ENCODE measurements around the gene NR2C2AP. TPM values are rescaled to one million over a fixed set of nuclear protein-coding genes. Genes with fewer than 3 reads are reported as not detected.

Gene NR2C2AP
- total and polyA plus RNA-seq, 2 of the 4 experiments (the other 2 are of a cell fraction) = 5.4 to 9.0 TPM

DNA sequence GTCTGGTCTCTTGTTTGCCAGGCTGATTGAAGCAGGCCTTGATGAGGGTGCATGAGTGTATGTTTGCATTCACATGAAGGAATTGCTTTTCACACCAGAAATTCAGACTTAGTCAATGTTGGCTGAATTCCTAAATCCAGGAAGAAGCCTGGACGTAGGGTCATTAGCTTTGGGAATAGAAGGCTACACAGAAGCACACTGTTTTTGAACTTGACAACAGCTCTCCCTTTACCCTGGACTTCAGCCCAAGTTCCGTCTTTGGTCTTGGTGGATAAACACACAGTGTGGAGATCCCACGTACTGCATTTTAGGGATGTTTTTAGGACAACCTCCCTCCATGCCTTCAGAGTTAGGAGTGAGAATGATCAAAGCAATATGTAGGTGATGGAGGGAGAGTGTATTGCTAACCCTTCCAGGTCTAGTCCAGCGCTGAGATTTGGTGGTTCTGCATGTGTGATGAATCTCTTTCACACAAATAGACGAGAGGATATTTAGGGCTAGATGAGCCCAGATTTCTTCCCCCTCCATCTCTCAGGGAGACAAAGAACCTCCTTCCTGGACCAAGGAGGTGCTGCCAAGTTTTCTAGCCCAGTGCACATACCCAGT is 47.1 kb upstream of the NR2C2AP start:
- CTCF ChIA-PET = no interaction called here
- Histone ChIP-seq H3K4ac (ENCODE audit: low read depth, low read length) (no peak overlapping the region), H2AFZ (replicated peaks; ENCODE audit: low read length, poor library complexity) (no peak overlapping the region), H3K36me3 (ENCODE audit: control insufficient read depth, insufficient read depth, low read length) (no peaks in the 10 kb centered on the region), H3K56ac (ENCODE audit: extremely low read depth, insufficient read depth, low read length) (no peak overlapping the region), H2AK5ac (ENCODE audit: low read depth, low read length) (no peak overlapping the region), H2BK5ac (ENCODE audit: low read depth, low read length, poor library complexity, severe bottlenecking) (no peak overlapping the region), H4K8ac (ENCODE audit: low read depth in 2 of 2, low read length in 2 of 2) (no peak overlapping the region), H3K27me3 (ENCODE audit: control insufficient read depth, insufficient read depth, low read length) (peaks cover 34% of the 10 kb centered on the region), H3K4me1 (ENCODE audit: control insufficient read depth, insufficient read depth, low read length) (no peaks in the 10 kb centered on the region), H3K18ac (ENCODE audit: low read depth, low read length) (no peak overlapping the region), H3K27ac (ENCODE audit: insufficient read depth, low read length) (no peak overlapping the region), H2BK120ac (ENCODE audit: low read depth, low read length) (no peak overlapping the region), H3K79me1 (ENCODE audit: low read depth in 1 of 2, low read length in 2 of 2) (no peaks in the 10 kb centered on the region), H4K20me1 (ENCODE audit: insufficient read depth, low read length) (no peaks in the 10 kb centered on the region), H3K9me1 (ENCODE audit: insufficient read depth, low read length) (no peaks in the 10 kb centered on the region), H3K4me2 (ENCODE audit: low read depth, low read length) (no peak overlapping the region), H3K23ac (ENCODE audit: low read depth, low read length) (no peak overlapping the region; the same call in 1 of the 2 replicates), H2AK9ac (replicated peaks; ENCODE audit: low read depth, low read length, poor library complexity) (no peak overlapping the region), H2BK20ac (ENCODE audit: low read depth, low read length) (no peak overlapping the region), H3K4me3 (ENCODE audit: insufficient read depth, low read depth, low read length) (no peak overlapping the region), H3K14ac (replicated peaks; ENCODE audit: low read depth, low read length) (no peak overlapping the region), H3K9ac (ENCODE audit: low read depth, low read length) (no peak overlapping the region), H4K91ac (ENCODE audit: insufficient read depth, low read depth, low read length) (no peak overlapping the region), H4K5ac (ENCODE audit: low read depth, low read length) (no peak overlapping the region), H3K9me3 (ENCODE audit: control insufficient read depth, insufficient read depth, low read length) (no peaks in the 10 kb centered on the region), H2BK15ac (ENCODE audit: low read depth, low read length) (no peak overlapping the region)
- no peak for DNase-seq
- TF ChIP-seq, protein P1, sequence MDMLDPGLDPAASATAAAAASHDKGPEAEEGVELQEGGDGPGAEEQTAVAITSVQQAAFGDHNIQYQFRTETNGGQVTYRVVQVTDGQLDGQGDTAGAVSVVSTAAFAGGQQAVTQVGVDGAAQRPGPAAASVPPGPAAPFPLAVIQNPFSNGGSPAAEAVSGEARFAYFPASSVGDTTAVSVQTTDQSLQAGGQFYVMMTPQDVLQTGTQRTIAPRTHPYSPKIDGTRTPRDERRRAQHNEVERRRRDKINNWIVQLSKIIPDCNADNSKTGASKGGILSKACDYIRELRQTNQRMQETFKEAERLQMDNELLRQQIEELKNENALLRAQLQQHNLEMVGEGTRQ (IDR thresholded peaks at IDR 0.05; ENCODE audit: low read depth, low read length) = no peak
- no peak for TF ChIP-seq RFX5 (IDR thresholded peaks at IDR 0.05; ENCODE audit: low read depth, low read length)
- TF ChIP-seq, protein P2, sequence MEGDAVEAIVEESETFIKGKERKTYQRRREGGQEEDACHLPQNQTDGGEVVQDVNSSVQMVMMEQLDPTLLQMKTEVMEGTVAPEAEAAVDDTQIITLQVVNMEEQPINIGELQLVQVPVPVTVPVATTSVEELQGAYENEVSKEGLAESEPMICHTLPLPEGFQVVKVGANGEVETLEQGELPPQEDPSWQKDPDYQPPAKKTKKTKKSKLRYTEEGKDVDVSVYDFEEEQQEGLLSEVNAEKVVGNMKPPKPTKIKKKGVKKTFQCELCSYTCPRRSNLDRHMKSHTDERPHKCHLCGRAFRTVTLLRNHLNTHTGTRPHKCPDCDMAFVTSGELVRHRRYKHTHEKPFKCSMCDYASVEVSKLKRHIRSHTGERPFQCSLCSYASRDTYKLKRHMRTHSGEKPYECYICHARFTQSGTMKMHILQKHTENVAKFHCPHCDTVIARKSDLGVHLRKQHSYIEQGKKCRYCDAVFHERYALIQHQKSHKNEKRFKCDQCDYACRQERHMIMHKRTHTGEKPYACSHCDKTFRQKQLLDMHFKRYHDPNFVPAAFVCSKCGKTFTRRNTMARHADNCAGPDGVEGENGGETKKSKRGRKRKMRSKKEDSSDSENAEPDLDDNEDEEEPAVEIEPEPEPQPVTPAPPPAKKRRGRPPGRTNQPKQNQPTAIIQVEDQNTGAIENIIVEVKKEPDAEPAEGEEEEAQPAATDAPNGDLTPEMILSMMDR (conservative IDR thresholded peaks at IDR 0.05; ENCODE audit: low read depth, low read length) = no peak
- TF ChIP-seq CHD1 (IDR thresholded peaks at IDR 0.05; ENCODE audit: low read depth, low read length) = no peak
- TF ChIP-seq NFE2L2 (IDR thresholded peaks at IDR 0.05; ENCODE audit: low read depth, low read length) = no peak
- TF ChIP-seq, protein P3, sequence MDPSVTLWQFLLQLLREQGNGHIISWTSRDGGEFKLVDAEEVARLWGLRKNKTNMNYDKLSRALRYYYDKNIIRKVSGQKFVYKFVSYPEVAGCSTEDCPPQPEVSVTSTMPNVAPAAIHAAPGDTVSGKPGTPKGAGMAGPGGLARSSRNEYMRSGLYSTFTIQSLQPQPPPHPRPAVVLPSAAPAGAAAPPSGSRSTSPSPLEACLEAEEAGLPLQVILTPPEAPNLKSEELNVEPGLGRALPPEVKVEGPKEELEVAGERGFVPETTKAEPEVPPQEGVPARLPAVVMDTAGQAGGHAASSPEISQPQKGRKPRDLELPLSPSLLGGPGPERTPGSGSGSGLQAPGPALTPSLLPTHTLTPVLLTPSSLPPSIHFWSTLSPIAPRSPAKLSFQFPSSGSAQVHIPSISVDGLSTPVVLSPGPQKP (IDR thresholded peaks at IDR 0.05; ENCODE audit: borderline replicate concordance, low read depth, low read length) = no peak
- no peak for TF ChIP-seq RAD21 (IDR thresholded peaks at IDR 0.05; ENCODE audit: low read length)
- no peak for TF ChIP-seq POLR2A (IDR thresholded peaks at IDR 0.05; ENCODE audit: low read depth, low read length)
- TF ChIP-seq BHLHE40 (IDR thresholded peaks at IDR 0.05; ENCODE audit: low read depth, low read length) = no peak
- no peak for TF ChIP-seq FOS (IDR thresholded peaks at IDR 0.05; ENCODE audit: low read depth, low read length)
- TF ChIP-seq MXI1 (IDR thresholded peaks at IDR 0.05; ENCODE audit: borderline replicate concordance, low read depth, low read length) = no peak
- TF ChIP-seq SMC3 (IDR thresholded peaks at IDR 0.05; ENCODE audit: low read depth, low read length) = no peak
- TF ChIP-seq RCOR1 (IDR thresholded peaks at IDR 0.05; ENCODE audit: insufficient replicate concordance, low read length) = no peak
- POLR2A ChIA-PET (ENCODE audit: unreplicated experiment) = no interaction called here
- no peak for ATAC-seq (ENCODE audit: low read depth)
- intact Hi-C loops (cut with micrococcal nuclease) = no loop called here
- BruUV-seq (replicated peaks) = no TSS peak
- in situ Hi-C loops (cut with MboI; ENCODE audit: low sequenced_read_pairs) = no loop called here
- dilution Hi-C loops (cut with HindIII; ENCODE audit: low sequenced_read_pairs, unreplicated experiment) = no loop called here
- no CpG with 5 or more reads among the region's 5 CpGs for WGBS, 2 experiments (ENCODE audit: extremely low coverage in 2 of 2, insufficient read length in 1 of 2)

Measured in IMR-90 (cell line).